Transverse colon (tissue), 3 donors: ENCODE data around the gene ACSM3.

Source experiments
- CTCF ChIP-seq, 5 experiments: fragments of 200-600 bp in 3 of 5; fragments of 450-650 bp in 2 of 5; sonication (generic) in 3 of 5; IDR thresholded peaks; 1 replicate in 2 of 5; 2 replicates in 3 of 5; pipeline ENCODE4 v1.5.1; 2016 to 2017; ENCODE audit warnings: antibody characterized with exemption in 5 of 5, inconsistent platforms in 3 of 5, mild to moderate bottlenecking in 2 of 5, moderate library complexity in 1 of 5
- POLR2A ChIP-seq: fragments of 450-650 bp; IDR thresholded peaks from one replicate; pipeline ENCODE4 v1.6.1; 2016; ENCODE audit warnings: antibody characterized with exemption, mild to moderate bottlenecking, moderate library complexity

GRCh38 chr16:20767577-20767976, 3.8 kb downstream of the ACSM3 start:
- TF ChIP-seq POLR2A (no peak), CTCF (IDR thresholded peaks at IDR 0.05) (no peak)
